SK-N-SH treated with all-trans-retinoic acid at 6 μM for 48 hours (cell line): ENCODE measurements around the gene HSPA2.

Experiments used
- ATAC-seq: fragments of 200-7000 bp; cut with Tn5 transposase; 3 replicates; pipeline ENCODE4 v1.9.1; 2020; ENCODE audit warnings: mild to moderate bottlenecking, moderate library complexity
- ARNTL ChIP-seq: fragments of 450-650 bp; formaldehyde crosslinking; IDR thresholded peaks from 2 replicates; pipeline ENCODE4 v1.5.0; 2020; ENCODE audit warnings: low read depth, mild to moderate bottlenecking, moderate library complexity, borderline replicate concordance
- BACH2 ChIP-seq: fragments of 250-450 bp; sonication (Bioruptor Pico); IDR thresholded peaks from 2 replicates; pipeline ENCODE4 v1.9.0; 2021; ENCODE audit warnings: mild to moderate bottlenecking, borderline replicate concordance
- CSDC2 ChIP-seq: fragments of 250-450 bp; sonication (Bioruptor Pico); IDR thresholded peaks from 2 replicates; pipeline ENCODE4 v1.5.0; 2020; ENCODE audit warnings: mild to moderate bottlenecking, moderate library complexity
- CSRNP3 ChIP-seq: fragments of 250-450 bp; sonication (Bioruptor Pico); IDR thresholded peaks from 2 replicates; pipeline ENCODE4 v1.5.1; 2021; ENCODE audit warnings: mild to moderate bottlenecking, moderate library complexity
- ESRRG ChIP-seq: fragments of 250-450 bp; sonication (Bioruptor Pico); IDR thresholded peaks from 2 replicates; pipeline ENCODE4 v1.6.1; 2021; ENCODE audit warnings: mild to moderate bottlenecking
- GLIS3 ChIP-seq: fragments of 250-450 bp; sonication (Bioruptor Pico); IDR thresholded peaks from 2 replicates; pipeline ENCODE4 v1.5.0; 2020; ENCODE audit warnings: mild to moderate bottlenecking, moderate library complexity
- ISL1 ChIP-seq: fragments of 250-450 bp; sonication (Bioruptor Pico); IDR thresholded peaks from 2 replicates; pipeline ENCODE4 v2.1.2; 2022; ENCODE audit warnings: mild to moderate bottlenecking, moderate library complexity
- OSR1 ChIP-seq: fragments of 250-450 bp; sonication (Bioruptor Pico); IDR thresholded peaks from 2 replicates; pipeline ENCODE4 v1.8.0; 2022; ENCODE audit warnings: moderate library complexity, mild to moderate bottlenecking, inconsistent platforms
- PPARA ChIP-seq: fragments of 250-450 bp; sonication (Bioruptor Pico); IDR thresholded peaks from 2 replicates; pipeline ENCODE4 v1.5.0; 2020; ENCODE audit warnings: mild to moderate bottlenecking, borderline replicate concordance
- RARB ChIP-seq: fragments of 250-450 bp; sonication (Bioruptor Pico); IDR thresholded peaks from 2 replicates; pipeline ENCODE4 v1.8.0; 2021; ENCODE audit warnings: mild to moderate bottlenecking, moderate library complexity
- SNAI2 ChIP-seq: fragments of 250-450 bp; sonication (Bioruptor Pico); IDR thresholded peaks from 2 replicates; pipeline ENCODE4 v1.5.0; 2020; ENCODE audit warnings: mild to moderate bottlenecking, moderate library complexity
- TCF4 ChIP-seq: fragments of 250-450 bp; sonication (Bioruptor Pico); IDR thresholded peaks from 2 replicates; pipeline ENCODE4 v1.8.0; 2021; ENCODE audit warnings: mild to moderate bottlenecking, moderate library complexity, borderline replicate concordance
- TOX ChIP-seq: fragments of 250-450 bp; sonication (Bioruptor Pico); IDR thresholded peaks from 2 replicates; pipeline ENCODE4 v1.8.0; 2021; ENCODE audit warnings: mild to moderate bottlenecking, moderate library complexity, borderline replicate concordance
- ZFP30 ChIP-seq: fragments of 450-650 bp; formaldehyde crosslinking; IDR thresholded peaks from 2 replicates; pipeline ENCODE4 v1.5.0; 2022; ENCODE audit warnings: mild to moderate bottlenecking, moderate library complexity
- ZNF565 ChIP-seq: fragments of 450-650 bp; formaldehyde crosslinking; conservative IDR thresholded peaks from 2 replicates; pipeline ENCODE4 v1.5.0; 2020; ENCODE audit warnings: low read depth, mild to moderate bottlenecking, moderate library complexity
- ZNF70 ChIP-seq: fragments of 450-650 bp; formaldehyde crosslinking; IDR thresholded peaks from 2 replicates; pipeline ENCODE4 v1.5.0; 2020; ENCODE audit warnings: mild to moderate bottlenecking, moderate library complexity
- ZNF8 ChIP-seq: fragments of 450-650 bp; formaldehyde crosslinking; IDR thresholded peaks from 2 replicates; pipeline ENCODE4 v1.5.0; 2020; ENCODE audit warnings: mild to moderate bottlenecking, moderate library complexity
- TF ChIP-seq, protein P1 (sequence below): fragments of 250-450 bp; sonication (Bioruptor Pico); IDR thresholded peaks from 2 replicates; pipeline ENCODE4 v1.5.0; 2020; ENCODE audit warnings: mild to moderate bottlenecking, moderate library complexity
- TF ChIP-seq, protein P2 (sequence below): fragments of 250-450 bp; sonication (Bioruptor Pico); IDR thresholded peaks from 2 replicates; pipeline ENCODE4 v1.5.1; 2020; ENCODE audit warnings: low read depth, mild to moderate bottlenecking, moderate library complexity

The HSPA2 gene

GRCh38 chr14:64549016-64549415 lies 8.5 kb downstream of the HSPA2 start:
- ATAC-seq, result no peak
- TF ChIP-seq TCF4 (CRISPR knock-in tag), result no peak
- TF ChIP-seq, protein P1, sequence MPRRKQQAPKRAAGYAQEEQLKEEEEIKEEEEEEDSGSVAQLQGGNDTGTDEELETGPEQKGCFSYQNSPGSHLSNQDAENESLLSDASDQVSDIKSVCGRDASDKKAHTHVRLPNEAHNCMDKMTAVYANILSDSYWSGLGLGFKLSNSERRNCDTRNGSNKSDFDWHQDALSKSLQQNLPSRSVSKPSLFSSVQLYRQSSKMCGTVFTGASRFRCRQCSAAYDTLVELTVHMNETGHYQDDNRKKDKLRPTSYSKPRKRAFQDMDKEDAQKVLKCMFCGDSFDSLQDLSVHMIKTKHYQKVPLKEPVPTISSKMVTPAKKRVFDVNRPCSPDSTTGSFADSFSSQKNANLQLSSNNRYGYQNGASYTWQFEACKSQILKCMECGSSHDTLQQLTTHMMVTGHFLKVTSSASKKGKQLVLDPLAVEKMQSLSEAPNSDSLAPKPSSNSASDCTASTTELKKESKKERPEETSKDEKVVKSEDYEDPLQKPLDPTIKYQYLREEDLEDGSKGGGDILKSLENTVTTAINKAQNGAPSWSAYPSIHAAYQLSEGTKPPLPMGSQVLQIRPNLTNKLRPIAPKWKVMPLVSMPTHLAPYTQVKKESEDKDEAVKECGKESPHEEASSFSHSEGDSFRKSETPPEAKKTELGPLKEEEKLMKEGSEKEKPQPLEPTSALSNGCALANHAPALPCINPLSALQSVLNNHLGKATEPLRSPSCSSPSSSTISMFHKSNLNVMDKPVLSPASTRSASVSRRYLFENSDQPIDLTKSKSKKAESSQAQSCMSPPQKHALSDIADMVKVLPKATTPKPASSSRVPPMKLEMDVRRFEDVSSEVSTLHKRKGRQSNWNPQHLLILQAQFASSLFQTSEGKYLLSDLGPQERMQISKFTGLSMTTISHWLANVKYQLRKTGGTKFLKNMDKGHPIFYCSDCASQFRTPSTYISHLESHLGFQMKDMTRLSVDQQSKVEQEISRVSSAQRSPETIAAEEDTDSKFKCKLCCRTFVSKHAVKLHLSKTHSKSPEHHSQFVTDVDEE (CRISPR knock-in tag), result no peak
- no peak for TF ChIP-seq TOX
- TF ChIP-seq CSDC2, result no peak
- TF ChIP-seq OSR1 (CRISPR knock-in tag), result no peak
- TF ChIP-seq SNAI2 (CRISPR knock-in tag), result no peak
- no peak for TF ChIP-seq ESRRG (CRISPR knock-in tag)
- no peak for TF ChIP-seq CSRNP3 (CRISPR knock-in tag)
- no peak for TF ChIP-seq RARB (CRISPR knock-in tag)
- no peak for TF ChIP-seq BACH2 (CRISPR knock-in tag)
- TF ChIP-seq GLIS3, result no peak
- no peak for TF ChIP-seq ZNF70 (CRISPR knock-in tag)
- TF ChIP-seq ZFP30 (CRISPR knock-in tag), result no peak
- TF ChIP-seq ARNTL (CRISPR knock-in tag), result no peak
- no peak for TF ChIP-seq PPARA (CRISPR knock-in tag)
- TF ChIP-seq ZNF565, result no peak
- TF ChIP-seq ISL1 (CRISPR knock-in tag), result no peak
- TF ChIP-seq, protein P2, sequence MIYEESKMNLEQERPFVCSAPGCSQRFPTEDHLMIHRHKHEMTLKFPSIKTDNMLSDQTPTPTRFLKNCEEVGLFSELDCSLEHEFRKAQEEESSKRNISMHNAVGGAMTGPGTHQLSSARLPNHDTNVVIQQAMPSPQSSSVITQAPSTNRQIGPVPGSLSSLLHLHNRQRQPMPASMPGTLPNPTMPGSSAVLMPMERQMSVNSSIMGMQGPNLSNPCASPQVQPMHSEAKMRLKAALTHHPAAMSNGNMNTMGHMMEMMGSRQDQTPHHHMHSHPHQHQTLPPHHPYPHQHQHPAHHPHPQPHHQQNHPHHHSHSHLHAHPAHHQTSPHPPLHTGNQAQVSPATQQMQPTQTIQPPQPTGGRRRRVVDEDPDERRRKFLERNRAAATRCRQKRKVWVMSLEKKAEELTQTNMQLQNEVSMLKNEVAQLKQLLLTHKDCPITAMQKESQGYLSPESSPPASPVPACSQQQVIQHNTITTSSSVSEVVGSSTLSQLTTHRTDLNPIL, result no peak

DNA sequence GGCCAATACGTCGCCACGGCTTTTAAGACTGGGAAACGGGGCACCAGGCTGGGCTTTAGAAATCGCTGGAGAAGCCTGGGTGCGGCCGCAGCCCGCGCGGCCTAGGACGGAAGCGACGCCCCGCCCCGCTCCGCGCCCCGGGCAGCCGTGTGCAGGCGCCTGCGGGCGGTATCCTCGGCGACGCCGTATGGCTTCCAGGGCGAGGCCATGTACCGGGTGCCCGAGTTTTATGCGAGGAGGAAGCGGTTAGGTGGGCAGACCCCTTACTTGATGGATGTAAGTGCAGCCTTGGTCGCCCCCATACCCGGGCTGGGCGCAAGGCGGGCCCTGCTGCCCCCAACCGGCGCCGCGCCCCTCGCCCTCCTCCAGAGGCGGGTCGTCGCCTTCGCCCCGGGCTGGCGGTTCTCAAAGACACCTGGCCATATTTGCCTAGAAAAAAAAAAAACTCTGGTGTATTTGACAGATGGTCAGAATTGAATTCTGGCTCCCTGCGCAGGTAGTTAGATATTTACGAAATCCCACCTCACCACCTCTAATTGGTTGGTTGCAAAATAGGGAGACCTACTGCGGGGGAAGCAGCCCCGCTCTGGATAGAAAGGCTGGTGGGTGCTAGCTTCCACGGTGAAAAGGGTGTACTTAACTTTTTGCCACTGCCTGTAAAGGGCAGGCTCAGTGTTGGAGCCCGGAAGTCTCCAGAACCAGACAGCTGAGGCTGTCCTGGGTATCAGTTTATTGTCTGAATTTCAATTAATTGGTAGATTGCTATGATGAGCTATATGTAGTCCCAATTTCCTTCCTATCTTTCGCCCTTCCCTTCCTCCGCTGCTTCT lies 9.5 kb downstream of the HSPA2 start, which contains the start of gene PPP1R36:
Gene PPP1R36, plus strand, starts transcription at position 171 of the 830 bp plus-strand sequence. Its CDS starts 37 bp downstream, at position 208.
- no peak; the same call in 2 of the 3 replicates for ATAC-seq
- TF ChIP-seq ZNF70 (CRISPR knock-in tag) (no peak), ZNF565 (no peak)

DNA sequence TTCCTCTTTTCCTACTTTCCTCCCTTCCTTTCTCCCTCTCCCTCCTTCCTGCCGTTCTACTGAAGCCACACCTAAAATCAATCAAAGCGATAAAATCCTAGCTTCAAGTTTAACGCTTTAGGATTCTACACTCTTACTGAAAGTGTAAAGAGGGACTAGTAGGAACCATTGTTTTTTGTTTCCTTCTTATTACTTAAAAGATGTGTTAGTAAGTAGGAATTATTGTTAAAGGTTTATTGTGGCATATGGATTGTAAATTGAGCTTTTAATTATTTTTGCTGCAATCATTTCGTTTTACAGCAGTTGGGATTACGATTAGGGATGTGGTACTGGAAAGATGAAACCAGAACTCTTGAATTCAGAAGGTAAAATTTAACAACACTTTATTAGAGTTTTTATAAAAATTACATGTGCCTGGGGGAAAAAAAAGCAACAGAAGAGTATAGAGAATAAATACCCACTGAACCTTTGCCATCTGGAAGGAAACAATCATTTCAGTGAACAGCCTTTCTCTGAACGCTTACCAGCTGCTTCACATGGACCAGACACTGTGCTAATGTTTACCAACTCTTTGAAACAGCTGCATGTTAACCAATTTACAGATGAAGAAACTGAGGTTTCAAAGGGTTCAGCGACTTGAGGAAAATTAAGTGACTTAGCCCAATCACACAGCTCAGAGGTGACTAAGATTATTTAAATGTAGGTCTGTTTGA lies 10.2 kb downstream of the HSPA2 start:
- no peak for ATAC-seq
- TF ChIP-seq, protein P2, result no peak
- TF ChIP-seq PPARA (CRISPR knock-in tag) (no peak), OSR1 (CRISPR knock-in tag) (no peak), SNAI2 (CRISPR knock-in tag) (no peak), ZNF8 (CRISPR knock-in tag) (no peak), ARNTL (CRISPR knock-in tag) (no peak), RARB (CRISPR knock-in tag) (no peak), CSDC2 (no peak)
- TF ChIP-seq, protein P1 (CRISPR knock-in tag), result no peak
- TF ChIP-seq, all 23 proteins: peak for 0
